Stimulated activated naive CD4-positive, alpha-beta T cell (primary cell): ENCODE data around the gene ALDH1A1.
"Not testable (repeated sequence)": the region's sequence is repeated elsewhere in the genome, so short reads cannot be mapped to it uniquely, and the experiment has no call there.

Source experiments
- DNase-seq, 6 experiments: peaks; one replicate each; lab custom pipeline; 2025; lab: John Stamatoyannopoulos, UW

Gene ALDH1A1

GRCh38 chr9:72895122-72895521, 57.7 kb downstream of the ALDH1A1 start:
- no peak for DNase-seq

DNA sequence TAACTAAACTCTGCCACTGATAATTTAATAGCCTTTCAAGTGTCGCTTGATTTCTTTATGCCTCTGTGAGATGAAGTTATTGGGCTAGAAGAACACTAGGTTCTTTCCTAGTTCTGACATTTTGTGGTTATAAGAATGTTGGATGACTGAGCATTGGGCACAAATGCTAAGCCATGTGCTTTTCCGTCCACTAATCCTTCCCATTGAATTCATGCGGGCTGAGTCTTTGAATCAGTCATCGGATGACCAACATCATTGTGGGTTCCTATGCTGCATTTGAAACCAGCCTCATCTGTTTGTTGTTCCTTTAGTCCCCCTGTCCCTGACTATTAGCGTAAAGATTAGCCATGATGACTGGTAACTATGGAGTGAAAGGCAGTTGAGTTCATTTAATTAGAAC, 58.5 kb downstream of the ALDH1A1 start:
- no peak for DNase-seq

DNA sequence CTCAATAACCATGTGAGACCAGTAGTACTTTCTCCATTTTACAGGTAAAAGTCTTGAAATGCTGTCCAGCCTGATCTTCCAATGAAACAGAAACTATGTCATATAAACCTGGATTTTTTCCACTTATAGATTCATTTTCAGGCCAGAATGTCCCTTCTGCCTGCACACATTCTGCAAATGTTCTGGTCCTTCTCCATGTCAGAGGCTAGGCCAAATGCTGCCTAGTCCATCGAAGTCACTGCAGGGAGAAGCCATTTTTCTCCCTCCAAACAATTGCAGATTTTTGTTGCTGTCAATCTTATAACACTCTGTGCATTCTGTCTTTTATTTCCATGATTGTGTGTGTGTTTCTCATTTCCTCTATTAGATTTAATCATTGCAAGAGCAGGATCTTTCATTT, 59.4 kb downstream of the ALDH1A1 start:
- no peak for DNase-seq

DNA sequence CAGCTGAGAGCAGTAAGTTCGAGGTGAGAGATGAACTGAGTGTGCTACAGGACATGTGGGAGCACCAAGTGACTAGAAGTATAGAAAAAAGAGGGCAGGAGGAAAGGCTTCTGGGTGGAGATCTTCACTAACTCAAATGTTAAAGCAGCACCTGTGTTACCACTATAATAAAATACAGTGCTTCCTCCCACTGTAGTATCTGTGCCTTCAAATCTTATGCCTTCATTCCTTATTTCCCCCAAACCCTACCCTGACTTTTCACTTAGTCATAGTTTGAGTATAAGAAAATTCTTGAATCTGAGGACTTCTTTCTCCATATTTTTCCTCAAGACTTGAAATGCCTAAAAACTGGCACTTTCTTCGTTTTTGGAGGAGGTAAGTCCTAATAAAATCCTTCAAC, 61.8 kb downstream of the ALDH1A1 start:
- no peak for DNase-seq

GRCh38 chr9:72888943-72889342, 63.9 kb downstream of the ALDH1A1 start:
- DNase-seq = no peak

GRCh38 chr9:72888067-72888466, 64.8 kb downstream of the ALDH1A1 start:
- DNase-seq = no peak

- DNase-seq = no peak
Observed at GRCh38 chr9:72886386-72886785, 66.5 kb downstream of the ALDH1A1 start.

DNA sequence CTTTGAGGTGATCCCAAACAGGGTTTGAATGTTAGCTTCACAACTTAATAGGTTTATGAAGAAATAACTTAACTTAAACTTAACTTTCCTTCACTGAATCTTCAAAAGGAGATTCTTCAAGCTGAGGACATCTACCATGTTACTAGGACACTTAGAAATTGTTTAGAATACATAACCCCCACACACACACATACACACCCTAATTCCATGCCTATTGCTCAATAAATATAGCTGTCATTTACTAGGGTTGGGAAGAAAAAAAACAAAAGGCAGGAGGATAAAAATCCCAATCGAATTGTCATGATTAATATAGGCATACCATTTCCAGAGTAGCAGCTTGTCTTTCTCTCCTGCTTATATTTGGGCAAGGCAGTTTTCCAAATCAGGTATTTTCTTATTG, 68.3 kb downstream of the ALDH1A1 start:
- no peak for DNase-seq

GRCh38 chr9:72883875-72884274, 69.0 kb downstream of the ALDH1A1 start:
- DNase-seq = no peak

DNA sequence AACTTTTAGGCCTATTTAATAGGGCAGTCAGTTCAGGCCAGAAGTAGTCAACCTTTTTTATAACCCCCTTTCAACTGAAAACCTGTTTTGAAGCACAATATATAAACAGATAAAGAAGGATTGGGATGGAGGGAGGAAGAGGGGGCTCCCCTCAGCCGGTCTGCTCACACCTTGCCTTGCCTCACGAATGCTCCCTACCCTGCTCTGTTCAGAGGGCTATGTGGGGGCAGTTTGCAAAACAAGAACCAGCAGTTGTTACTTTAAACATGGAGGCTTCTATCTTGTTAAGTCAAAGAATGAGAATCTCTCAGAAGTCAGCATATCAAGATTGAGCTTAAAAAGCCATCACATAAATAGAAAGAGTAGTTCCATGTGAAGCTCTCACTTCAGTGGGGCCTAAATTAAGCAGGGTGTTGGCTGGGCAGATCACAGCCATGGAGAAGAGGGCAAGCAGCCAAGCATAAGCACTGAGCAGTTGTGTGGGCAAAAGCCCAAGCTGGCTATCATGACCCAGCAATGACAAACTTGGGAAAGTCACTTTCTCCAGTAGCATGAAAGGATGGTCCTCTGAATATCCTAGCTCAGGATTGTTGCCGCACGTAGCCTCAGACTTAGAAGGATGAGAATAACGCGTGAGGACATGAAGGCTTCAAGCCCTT, 70.6 kb downstream of the ALDH1A1 start:
- DNase-seq = no peak

DNA sequence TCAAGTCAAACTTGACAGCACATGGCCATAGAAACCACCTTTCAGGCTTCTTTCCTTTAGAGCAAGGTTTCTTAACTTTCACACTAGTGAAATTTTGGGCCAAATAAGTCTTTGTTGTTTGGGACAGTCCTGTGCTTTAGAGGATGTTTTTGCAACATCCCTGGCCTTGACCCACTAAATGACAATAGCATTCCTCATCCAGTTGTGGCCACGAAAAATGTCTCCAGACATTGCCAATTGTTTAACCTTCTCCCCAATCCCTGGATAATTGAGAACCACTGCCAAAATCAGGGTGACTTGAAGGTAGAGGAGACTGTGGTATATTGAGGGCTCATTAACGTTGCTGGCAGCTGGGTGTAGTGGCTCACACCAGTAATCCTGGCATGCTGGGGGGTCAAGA, 72.0 kb downstream of the ALDH1A1 start:
- no peak for DNase-seq

GRCh38 chr9:72875221-72875620, 77.6 kb downstream of the ALDH1A1 start:
- no peak for DNase-seq

- no peak for DNase-seq
Observed at GRCh38 chr9:72874344-72874743, 78.5 kb downstream of the ALDH1A1 start.

DNA sequence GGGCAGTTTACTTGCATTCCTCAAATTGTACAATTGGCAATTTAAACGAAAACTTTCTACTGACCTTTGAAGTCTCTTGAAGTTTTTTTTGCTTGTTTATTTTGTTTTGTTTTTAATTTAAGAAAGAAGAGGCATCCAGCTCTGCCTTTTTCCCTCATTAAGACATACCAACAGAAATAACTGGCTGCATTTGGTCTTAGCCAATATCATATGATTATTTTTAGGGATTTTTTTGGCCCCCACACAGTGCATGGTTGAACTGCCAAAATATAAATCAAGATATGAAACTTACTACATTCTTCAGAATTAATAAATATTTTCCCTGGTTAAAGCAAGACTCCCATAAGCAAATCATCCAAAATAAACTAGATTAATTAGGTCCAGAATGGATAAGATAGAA, 79.4 kb downstream of the ALDH1A1 start:
- DNase-seq = no peak

- no peak for DNase-seq
Observed at GRCh38 chr9:72872718-72873117, 80.1 kb downstream of the ALDH1A1 start.

DNA sequence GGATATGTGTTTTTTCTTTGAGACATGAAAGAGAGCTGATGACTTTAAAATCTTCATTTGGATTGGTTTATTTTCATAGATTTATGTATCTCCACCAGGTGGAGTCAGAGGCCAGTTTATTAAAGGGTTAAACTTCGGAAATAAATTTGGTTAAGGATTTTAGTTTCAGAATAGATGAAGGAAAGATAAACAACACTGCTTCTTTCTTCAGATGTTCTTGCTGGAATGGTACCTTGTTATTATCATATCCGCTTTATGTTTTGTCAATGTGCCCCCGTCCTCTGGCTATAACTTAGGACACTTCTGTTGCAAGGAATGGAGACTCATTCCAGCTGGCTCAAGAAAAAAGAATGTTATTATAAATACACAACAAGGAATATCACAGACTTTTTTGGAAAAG, 81.2 kb downstream of the ALDH1A1 start:
- no peak for DNase-seq

DNA sequence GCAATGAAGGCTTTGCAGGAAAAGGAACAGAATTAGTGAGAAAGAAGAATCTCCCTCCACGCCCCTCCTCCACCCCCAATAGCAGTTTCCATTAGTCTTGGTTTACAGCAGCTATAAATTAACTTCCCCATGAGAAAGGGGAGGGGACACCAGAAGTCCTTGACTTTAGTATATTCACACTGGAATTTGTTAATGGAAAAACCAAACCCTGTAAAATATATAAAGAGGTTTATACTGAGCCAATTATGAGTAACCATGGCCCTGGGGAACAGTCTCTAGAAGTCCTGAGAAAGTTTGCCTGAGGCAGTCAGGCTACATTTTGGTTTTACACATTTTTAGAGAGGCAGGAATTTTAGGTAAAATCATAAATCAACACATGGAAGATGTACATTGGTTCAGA, 88.5 kb downstream of the ALDH1A1 start:
- DNase-seq = no peak

DNA sequence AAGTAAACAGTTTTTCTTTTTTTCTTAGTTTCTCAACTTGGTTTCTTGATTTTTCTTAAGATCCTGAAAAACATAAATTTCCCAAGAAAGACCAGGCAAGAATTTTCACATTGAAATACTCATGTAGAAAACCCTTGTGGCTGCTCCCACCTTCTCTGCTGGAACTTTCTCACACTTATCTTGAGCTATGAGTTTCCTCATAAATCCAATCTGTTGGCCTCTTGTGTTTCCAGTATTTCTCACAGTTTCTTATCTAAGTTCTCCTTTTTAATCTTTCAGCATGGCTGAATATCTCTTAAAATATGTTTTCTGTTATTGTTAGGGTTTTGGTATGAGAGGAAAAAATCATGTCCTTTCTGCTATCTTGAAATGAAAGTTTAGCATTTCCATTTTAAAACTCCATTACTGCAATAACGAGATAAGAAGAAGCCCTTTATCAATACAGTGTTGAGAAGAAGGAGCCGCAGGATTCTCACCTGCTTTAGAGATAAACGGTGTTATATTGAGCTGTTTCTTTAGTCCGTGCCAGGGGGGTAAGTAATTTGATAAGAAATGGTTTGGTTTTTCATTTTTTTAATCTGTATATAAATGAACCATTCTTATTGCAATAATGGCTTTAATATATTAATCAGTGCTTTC, 89.3 kb downstream of the ALDH1A1 start:
- DNase-seq = no peak

- DNase-seq = not testable (repeated sequence)
Observed at GRCh38 chr9:72862788-72863187, 90.1 kb downstream of the ALDH1A1 start.

DNA sequence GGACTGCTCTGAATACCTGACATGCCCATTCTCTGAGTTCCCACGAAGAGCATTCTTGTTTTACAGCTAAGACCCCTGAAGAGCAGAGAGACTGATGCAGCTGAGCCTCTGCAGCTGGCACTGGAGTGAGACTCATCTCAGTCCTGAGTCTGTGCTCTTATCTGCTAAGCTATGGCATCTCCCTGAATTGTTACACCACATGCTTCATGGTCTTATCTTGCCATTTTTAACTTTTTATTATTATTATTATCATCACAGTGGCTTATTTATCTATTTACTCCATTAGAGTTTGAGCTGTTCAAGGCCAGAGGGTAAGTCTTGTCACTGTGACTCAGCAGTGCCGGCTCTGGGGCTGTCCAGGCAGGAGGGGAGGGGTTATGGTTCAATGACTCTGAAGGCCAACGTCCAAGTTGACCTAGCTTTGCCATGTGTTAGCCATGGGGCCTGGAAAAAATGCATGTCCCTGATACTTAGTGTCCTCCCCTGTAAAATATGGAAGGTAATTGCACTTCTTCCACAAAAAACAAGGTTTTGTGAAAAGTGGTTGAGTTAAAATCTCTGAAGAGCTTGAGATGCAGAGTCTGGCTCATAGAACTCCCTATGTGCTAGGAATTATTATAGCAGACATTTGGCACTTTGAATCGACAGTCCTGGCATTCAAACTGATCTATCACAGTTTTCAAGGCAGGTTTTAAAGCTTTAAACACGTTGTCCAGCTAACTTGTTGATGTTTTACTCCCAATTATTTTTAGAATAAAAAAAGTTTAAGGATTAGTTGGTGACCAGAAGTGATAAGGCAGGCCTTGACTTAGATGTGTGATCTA, 94.6 kb downstream of the ALDH1A1 start:
- no peak for DNase-seq

DNA sequence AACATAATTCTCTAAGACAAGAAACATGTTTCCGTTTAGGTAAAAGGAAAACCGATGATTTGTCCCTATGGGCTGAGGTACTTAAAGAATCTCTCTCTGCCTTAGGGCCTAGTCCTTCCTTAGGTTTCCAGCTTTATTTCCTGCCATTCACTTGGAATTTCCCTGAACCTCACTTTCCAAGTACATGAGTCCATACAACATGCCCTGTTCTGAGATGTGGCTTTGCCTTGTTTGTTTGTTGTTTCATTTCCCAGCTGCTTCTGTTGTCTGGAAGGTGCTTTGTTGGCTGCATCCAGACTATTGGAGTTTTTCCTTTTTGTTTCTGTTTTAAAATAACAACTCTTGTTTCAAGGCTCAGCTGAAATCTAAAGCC, 95.2 kb downstream of the ALDH1A1 start:
- DNase-seq = no peak

DNA sequence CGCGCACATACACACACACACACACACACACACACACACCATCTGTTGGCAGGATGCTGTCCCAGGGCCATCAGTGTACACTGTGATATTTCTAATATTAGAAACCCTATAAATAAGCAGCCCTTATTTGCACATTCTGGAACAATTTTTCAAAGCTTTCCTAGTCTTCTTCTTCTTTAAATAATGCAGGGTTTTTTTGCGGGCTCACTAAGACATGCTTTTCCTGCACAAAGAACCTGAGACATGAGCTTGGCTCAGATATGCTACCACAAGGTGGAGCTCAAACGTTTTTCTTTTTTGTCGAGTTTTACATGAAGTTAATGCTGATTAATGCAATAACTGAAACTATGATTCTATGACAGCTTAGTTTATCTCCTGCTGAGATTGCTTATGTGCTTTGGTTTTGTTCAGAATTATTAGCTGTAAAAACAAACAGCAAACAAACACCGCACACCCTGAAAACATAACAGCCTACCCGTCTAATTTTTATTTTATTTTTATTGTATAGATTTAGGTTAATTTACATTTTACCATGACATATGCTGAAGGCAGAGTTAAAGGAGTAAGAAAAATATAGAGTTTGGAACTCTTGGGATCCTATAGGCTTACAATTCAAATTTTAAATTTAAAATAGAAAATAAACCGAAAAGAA, 95.8 kb downstream of the ALDH1A1 start:
- DNase-seq = no peak
